H4 (cell line): Measurements from ENCODE around the gene NUDT3. TPM values are rescaled to one million over a fixed set of nuclear protein-coding genes. Genes with fewer than 3 reads are reported as not detected.

ENCODE experiments used
- DNase-seq: peaks from one replicate; pipeline ENCODE4 v3.0.0-alpha.2; 2015; ENCODE audit warnings: low spot score
- total RNA-seq: library from RNA; depleted of rRNA; stranded (reverse); fragments of >200 nt; shearing (Covaris generic); gene quantifications from 2 replicates; pipeline ENCODE4 v1.2.3, GENCODE V29; 2014

NUDT3 gene
- total RNA-seq, 1 experiment from 2014 or later, result 11.5 TPM

GRCh38 chr6:34322732-34323131, 69.7 kb downstream of the NUDT3 start:
- DNase-seq, result no peak

DNA sequence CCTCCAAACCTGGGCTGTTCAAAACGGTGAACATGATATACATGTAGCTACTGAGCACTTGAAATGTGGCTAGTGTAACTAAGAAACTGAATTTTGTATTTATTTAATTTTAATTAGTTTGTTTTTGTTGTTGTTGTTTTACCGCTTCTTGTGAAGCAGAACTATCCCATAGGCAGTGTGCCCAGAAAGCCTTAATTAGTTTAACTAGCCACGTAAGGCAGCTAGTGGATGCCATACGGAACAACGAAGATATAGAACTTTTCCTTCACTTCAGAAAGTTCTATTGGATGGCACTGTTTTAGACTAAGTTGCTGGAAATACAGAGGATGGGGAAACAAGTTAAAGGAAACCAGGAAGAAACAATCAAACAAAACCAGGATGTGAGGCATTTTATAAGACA, 70.6 kb downstream of the NUDT3 start:
- DNase-seq, result no peak

DNA sequence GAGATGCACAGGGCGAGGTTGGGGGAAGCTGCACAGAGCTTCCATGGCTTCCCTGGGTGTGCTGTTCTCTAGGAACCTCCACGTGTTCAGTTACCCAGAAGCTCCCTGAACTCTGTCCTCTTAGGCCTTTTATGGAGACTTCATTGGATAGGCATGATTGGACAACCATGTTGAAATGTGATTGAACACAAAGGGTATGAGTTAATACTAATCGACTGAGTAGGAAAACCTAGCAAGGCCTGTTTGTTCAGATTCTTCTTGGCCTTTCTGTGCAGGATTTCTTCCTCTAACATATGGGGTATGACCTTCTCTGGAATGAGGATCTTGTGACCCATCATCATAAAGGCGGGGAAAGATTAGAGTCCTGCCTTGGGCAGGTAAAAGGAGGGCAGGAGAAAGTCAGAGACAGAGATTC, 73.0 kb downstream of the NUDT3 start:
- no peak for DNase-seq

- no peak for DNase-seq
Measured at GRCh38 chr6:34318499-34319470, 73.7 kb downstream of the NUDT3 start.

DNA sequence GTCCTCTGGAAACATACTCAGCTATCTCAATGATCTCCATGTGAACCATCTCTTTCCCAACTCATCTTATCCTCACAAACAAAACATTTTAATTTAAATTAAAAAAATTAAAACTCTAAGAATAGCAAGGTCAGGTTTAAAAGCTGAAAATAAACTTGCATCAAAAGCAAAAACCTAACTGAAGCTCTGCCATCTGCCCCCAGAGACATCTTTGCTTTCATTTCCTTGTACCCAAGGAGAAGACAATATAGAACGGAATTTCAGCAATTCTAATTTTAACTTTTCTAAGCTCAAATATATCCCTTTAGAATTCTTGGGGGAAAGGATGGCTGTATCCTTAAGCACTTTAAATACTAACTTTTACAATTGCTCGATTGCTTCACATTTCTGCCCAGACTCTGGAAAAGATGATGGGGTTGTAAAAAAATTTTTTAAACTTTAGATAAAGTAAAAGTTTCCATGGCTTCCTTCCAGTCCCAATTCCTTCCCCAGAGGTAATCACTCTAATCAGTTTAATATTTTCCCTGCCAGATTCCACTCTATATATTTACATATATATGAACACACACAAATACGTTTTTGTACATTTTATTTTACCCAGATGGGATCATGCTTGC, 74.5 kb downstream of the NUDT3 start:
- DNase-seq, result no peak

DNA sequence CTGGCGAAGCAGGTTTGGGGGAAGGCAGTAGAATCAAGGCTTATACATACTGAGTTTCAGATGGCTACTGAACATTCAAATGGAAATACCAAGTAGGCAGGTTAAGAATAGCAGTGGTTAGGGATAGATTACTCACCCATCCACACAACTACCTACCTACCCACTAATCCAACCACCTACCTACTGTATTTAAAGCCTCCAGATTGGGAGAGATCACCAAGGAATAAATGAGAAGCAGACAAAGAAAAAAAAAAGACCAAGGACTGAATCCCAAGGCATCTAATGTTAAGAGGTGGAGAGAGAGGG, 75.3 kb downstream of the NUDT3 start:
- no peak for DNase-seq

- no peak for DNase-seq
Measured at GRCh38 chr6:34316431-34317171, 75.9 kb downstream of the NUDT3 start.

- no peak for DNase-seq
Measured at GRCh38 chr6:34315780-34316179, 76.7 kb downstream of the NUDT3 start.

- no peak for DNase-seq
Measured at GRCh38 chr6:34315256-34315655, 77.2 kb downstream of the NUDT3 start.

- no peak for DNase-seq
Measured at GRCh38 chr6:34312259-34312658, 80.2 kb downstream of the NUDT3 start.

DNA sequence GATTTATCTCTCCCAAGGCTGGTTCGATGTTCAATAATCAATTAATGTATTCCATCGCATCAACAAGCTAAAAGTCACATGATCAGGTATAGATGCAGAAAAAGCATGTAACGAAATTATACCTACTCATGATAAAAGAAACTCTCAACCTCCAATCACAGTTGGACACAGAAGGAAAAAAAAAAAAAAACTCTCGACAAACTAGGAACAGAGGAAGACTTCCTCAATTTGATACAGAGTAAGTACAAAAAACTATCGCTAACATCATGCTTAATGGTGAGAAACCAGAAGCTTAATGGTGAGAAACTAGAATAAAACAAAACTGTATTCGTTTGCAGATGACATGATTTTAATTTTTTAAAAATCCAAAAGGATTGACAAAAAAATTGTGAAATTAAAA, 81.7 kb downstream of the NUDT3 start:
- no peak for DNase-seq

- no peak for DNase-seq
Measured at GRCh38 chr6:34308483-34308882, 84.0 kb downstream of the NUDT3 start.

GRCh38 chr6:34305982-34306708, 86.3 kb downstream of the NUDT3 start:
- DNase-seq, result no peak

- DNase-seq, result no peak
Measured at GRCh38 chr6:34305497-34305896, 87.0 kb downstream of the NUDT3 start.

DNA sequence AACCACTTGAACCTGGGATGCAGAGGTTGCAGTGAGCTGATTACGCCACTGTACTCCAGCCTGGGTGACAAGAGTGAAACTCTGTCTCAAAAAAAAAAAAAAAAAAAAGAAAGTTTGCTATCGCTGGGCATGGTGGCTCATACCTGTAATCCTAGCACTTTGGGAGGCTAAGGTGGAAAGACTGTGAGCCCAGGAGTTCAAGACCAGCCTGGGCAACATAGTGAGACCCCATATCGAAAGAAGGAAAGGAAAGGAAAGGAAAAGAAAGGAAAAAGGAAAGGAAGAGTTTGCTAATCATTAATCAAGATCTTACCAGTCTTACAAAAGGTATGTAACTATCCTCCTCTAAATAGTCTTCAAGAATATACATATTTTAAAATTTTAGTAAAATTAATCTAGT, 88.3 kb downstream of the NUDT3 start:
- no peak for DNase-seq

DNA sequence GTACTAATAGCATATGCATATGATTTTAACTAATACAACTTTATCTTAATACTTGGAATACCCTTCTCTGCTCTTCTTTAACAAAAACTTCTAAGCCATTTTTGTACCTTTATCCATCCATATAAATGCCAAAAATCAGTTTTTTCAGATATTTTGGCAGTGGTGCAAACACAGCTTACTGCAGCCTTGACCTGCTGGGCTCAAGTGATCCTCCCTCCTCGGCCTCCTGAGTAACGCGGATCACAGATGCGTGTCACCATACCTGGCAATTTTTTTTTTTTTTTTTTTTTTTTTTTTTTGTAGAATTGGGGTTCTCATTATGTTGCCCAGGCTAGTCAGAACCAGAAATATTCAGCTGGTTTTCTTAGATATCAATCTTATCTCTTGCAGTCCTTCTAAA, 89.5 kb downstream of the NUDT3 start:
- DNase-seq, result no peak

- DNase-seq, result no peak
Measured at GRCh38 chr6:34301408-34301807, 91.1 kb downstream of the NUDT3 start.

- no peak for DNase-seq
Measured at GRCh38 chr6:34300332-34300751, 92.1 kb downstream of the NUDT3 start.

DNA sequence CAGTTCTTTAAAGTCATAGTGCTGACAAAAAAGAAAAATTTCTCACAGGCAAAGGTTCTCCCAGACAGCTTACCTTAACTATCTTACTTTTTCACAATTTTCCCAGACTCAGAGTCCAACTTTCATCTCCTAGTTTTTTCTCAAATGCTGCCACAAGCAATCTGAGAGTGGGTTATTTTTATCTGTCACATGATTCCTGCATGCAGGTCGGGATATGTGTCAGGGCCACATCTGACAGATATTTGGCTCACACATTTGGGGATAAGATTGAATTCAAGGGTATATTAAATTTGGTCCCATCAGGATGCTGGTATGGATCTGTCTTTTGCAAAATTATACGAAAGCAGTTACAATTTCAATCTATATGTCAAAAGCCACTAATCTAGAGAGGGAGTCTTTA, 93.5 kb downstream of the NUDT3 start:
- no peak for DNase-seq

DNA sequence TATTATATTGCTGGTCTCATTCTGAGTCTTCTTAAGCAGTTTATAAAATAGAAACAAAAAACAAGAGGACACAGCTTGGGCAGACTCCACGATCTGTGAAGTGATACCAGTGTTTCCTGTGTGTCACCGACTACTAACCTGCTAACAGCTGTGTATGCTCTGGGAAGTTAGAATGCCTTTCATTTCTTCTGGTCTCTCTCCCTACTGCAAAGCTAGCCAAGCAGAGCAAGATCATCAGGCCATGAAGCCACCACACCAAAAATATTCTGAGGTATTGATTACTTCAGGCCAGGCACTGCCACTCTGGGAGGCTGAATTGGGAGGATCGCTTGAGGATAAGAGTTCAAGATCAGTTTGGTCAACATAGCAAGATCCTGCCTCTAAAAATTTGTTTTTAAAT, 96.7 kb downstream of the NUDT3 start:
- no peak for DNase-seq

DNA sequence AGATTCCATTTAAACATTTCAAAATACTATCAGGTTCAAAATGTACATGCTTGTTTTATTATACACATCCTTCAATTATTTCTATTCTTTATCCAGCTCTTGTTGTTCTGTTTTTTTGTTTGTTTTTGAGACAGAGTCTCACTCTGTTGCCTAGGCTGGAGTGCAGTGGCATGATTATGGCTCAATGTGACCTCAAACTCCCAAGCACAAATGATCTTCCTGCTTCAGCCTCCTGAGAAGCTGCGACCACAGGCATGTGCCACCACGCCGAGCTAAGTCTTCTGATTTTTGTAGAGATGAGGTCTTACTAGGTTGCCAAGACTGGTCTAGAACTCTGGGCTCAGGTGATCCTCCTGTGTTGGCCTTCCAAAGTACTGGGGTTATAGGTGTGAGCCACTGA, 99.5 kb downstream of the NUDT3 start:
- no peak for DNase-seq

DNA sequence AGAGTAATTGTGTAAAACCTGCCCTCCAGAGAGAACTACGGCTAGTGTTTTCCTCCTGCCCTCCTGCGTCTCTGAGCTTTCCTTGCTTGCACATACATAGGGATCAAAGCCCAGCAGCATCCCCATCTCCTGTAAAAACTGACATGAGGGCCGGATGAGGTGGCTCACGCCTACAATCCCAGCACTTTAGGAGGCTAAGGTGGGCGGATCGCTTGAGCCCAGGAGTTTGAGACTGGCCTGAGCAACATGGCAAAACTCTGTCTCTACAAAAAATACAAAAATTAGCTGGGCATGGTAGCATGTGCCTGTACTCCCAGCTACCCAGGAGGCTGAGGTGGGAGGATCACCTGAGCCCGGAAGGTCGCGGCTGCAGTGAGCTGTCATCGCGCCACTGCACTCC, 103.3 kb downstream of the NUDT3 start:
- DNase-seq, result no peak
